Measurements from ENCODE around the gene CHST14. TPM values are rescaled to one million over a fixed set of nuclear protein-coding genes. Genes with fewer than 3 reads are reported as not detected.

The CHST14 gene
- total and polyA plus RNA-seq, 2 of the 8 experiments (the other 6 are each of a cell fraction or from before 2014, with no cell fraction given), result 13.4 to 20.3 TPM

DNA sequence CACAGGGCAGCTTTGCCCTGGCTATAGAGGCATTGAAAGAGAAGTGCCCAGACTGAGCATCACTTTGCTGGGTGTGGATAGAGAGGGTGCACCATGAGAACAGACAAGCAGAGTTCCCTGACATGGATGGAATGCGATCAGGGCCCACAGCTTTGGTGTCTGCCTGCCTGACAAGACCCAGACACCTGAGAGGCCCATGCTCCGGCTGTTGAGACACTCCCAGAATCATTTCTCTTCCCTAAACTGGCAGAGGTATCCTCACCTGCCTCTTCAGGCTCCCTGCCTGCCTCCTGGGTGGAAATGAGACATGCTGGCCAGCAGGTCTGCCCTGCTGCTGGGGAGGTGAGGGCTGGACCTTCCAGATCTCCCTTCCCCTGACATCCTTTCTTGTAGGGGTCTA, 10.4 kb upstream of the CHST14 start:
- H3K79me2 ChIP-seq (ENCODE audit: control insufficient read depth in 1 of 2, insufficient read depth in 2 of 2, low read length in 2 of 2), result peaks cover 3 to 54% of the 10 kb centered on the region in 2 experiments; a peak in 3 of 4 replicates
- peaks cover 37 to 46% of the 10 kb centered on the region in 2 experiments for H4K20me1 ChIP-seq (replicated peaks in 1 of 2; ENCODE audit: control insufficient read depth in 1 of 2, insufficient read depth in 2 of 2, low read length in 2 of 2)

More for the DNA sequence above, 10.4 kb upstream of the CHST14 start:
- Histone ChIP-seq H3K14ac (ENCODE audit: insufficient read length) (no peak overlapping the region), H2BK5ac (ENCODE audit: low read depth, low read length) (0 out of 2 replicates have a peak overlapping the region, but pooled peaks have one; percentile 9), H3K18ac (ENCODE audit: extremely low read depth, low read length) (no peak overlapping the region), H3K27me3 (replicated peaks in 1 of 4; ENCODE audit: control insufficient read depth in 3 of 4, extremely low read depth in 1 of 4, insufficient read depth in 3 of 4, low read length in 3 of 4) (no peaks in the 10 kb centered on the region), H4K5ac (ENCODE audit: insufficient read length, low read depth, low read length) (no peak overlapping the region), H3K9ac (replicated peaks in 1 of 4; ENCODE audit: extremely low read depth in 1 of 4, low read depth in 3 of 4, low read length in 3 of 4) (no peak overlapping the region; a peak in 1 of 7 replicates), H3K9me3 (ENCODE audit: insufficient read depth in 2 of 2, low read depth in 1 of 2, low read length in 1 of 2) (no peaks in the 10 kb centered on the region), H2BK120ac (replicated peaks; ENCODE audit: low read depth, low read length) (no peak overlapping the region), H3K79me1 (ENCODE audit: low read depth, low read length) (peaks cover 35% of the 10 kb centered on the region), H3K4me3 (ENCODE audit: extremely low read depth in 1 of 4, insufficient read depth in 2 of 4, low read depth in 3 of 4, low read length in 4 of 4) (no peak overlapping the region), H3K23me2 (ENCODE audit: low read depth, low read length) (no peaks in the 10 kb centered on the region), H3K4me2 (ENCODE audit: insufficient read depth in 1 of 2, low read depth in 2 of 2, low read length in 2 of 2) (no peak overlapping the region), H3K23ac (ENCODE audit: insufficient read length) (no peak overlapping the region), H2AK5ac (ENCODE audit: low read depth, low read length) (no peak overlapping the region), H4K91ac (replicated peaks; ENCODE audit: insufficient read length, low read length) (no peak overlapping the region), H2BK15ac (ENCODE audit: low read length) (no peak overlapping the region), H2BK12ac (ENCODE audit: low read depth, low read length) (no peak overlapping the region), H3K4ac (replicated peaks; ENCODE audit: insufficient read length, low read depth, low read length) (no peak overlapping the region), H3K27ac (ENCODE audit: low read depth, low read length) (no peak overlapping the region), H3K56ac (replicated peaks; ENCODE audit: insufficient read length, low read depth, low read length) (no peak overlapping the region), H3K36me3 (ENCODE audit: control insufficient read depth in 2 of 4, insufficient read depth in 4 of 4, low read length in 3 of 4) (peaks cover 27 to 61% (median 55%) of the 10 kb centered on the region in 4 experiments), H4K8ac (ENCODE audit: extremely low read depth, insufficient read depth, low read length) (no peak overlapping the region), H2AFZ (ENCODE audit: low read length) (no peak overlapping the region), H3K4me1 (replicated peaks in 1 of 4; ENCODE audit: control insufficient read depth in 3 of 4, insufficient read depth in 4 of 4, low read length in 3 of 4) (peaks cover 0 to 6% (median 1%) of the 10 kb centered on the region in 4 experiments; a peak in 6 of 7 replicates), H2BK20ac (ENCODE audit: low read length) (no peak overlapping the region)
- DNase-seq (ENCODE audit: low read depth in 1 of 2, low spot score in 2 of 2) (no peak), FAIRE-seq (no peak)
- ChIA-PET POLR2A (ENCODE audit: partially characterized antibody) (interaction anchor here (1.4 kb wide), 1 partner anchor 15 kb away, joined by 3 read pairs; no protein-coding TSS in a partner anchor), CTCF (ENCODE audit: partially characterized antibody) (interaction anchor here (0.6 to 0.7 kb wide), 2 partner anchors 16 to 18 kb away, joined by 3 read pairs; no protein-coding TSS in a partner anchor)
- no peak for TF ChIP-seq SRF (IDR thresholded peaks at IDR 0.05; ENCODE audit: low read depth, low read length)
- no peak for TF ChIP-seq POLR2A (IDR thresholded peaks at IDR 0.05; ENCODE audit: control extremely low read depth in 1 of 2, low read depth in 2 of 2, low read length in 2 of 2)
- TF ChIP-seq SUZ12 (IDR thresholded peaks at IDR 0.05; ENCODE audit: low read length), result no peak
- TF ChIP-seq HDAC2 (IDR thresholded peaks at IDR 0.05; ENCODE audit: borderline replicate concordance in 1 of 2, low read depth in 2 of 2, low read length in 2 of 2), result no peak
- TF ChIP-seq EZH2 (IDR thresholded peaks at IDR 0.05; ENCODE audit: low read depth, low read length, severe bottlenecking), result no peak
- no peak for TF ChIP-seq KDM1A (IDR thresholded peaks at IDR 0.05; ENCODE audit: borderline replicate concordance, low read length)
- TF ChIP-seq NRF1 (IDR thresholded peaks at IDR 0.05; ENCODE audit: low read depth, low read length), result no peak
- TF ChIP-seq JUN (IDR thresholded peaks at IDR 0.05; ENCODE audit: low read depth, low read length), result no peak
- TF ChIP-seq HDAC6 (IDR thresholded peaks at IDR 0.05; ENCODE audit: low read depth, low read length), result no peak
- no peak for TF ChIP-seq CHD1 (IDR thresholded peaks at IDR 0.05; ENCODE audit: low read depth, low read length)
- TF ChIP-seq SP1 (IDR thresholded peaks at IDR 0.05; ENCODE audit: low read depth, low read length), result no peak
- TF ChIP-seq RNF2 (IDR thresholded peaks at IDR 0.05; ENCODE audit: borderline replicate concordance, low read depth, low read length, missing control alignments, poor library complexity, severe bottlenecking), result no peak
- TF ChIP-seq, protein P1, sequence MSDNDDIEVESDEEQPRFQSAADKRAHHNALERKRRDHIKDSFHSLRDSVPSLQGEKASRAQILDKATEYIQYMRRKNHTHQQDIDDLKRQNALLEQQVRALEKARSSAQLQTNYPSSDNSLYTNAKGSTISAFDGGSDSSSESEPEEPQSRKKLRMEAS (IDR thresholded peaks at IDR 0.05), result no peak
- WGBS, 2 experiments (ENCODE audit: extremely low coverage in 1 of 2, insufficient coverage in 1 of 2, insufficient read length in 1 of 2, insufficient replicate concordance in 2 of 2, low coverage in 1 of 2, low lambda C conversion rate in 2 of 2, missing lambda C conversion rate in 1 of 2), result 86% methylated on average over 2 of the region's 2 CpGs; no CpG with 5 or more reads in 1 of the 2 experiments
